HG03432 (cell line): Measurements from ENCODE around the gene DUSP23.
A peak's percentile ranks its signal among the peaks of the same experiment; 100 is the strongest.

Source experiments
- ATAC-seq: cut with Tn5 transposase; IDR thresholded peaks from one replicate; pipeline ENCODE4 v1.9.1; 2021; ENCODE audit warnings: mild to moderate bottlenecking, moderate library complexity; ENCODE audit not compliant: unreplicated experiment

Gene DUSP23

GRCh38 chr1:159827549-159827948 lies 46.8 kb downstream of the DUSP23 start:
- ATAC-seq: no peak

GRCh38 chr1:159828176-159828575 lies 47.4 kb downstream of the DUSP23 start:
- ATAC-seq: no peak

- ATAC-seq: no peak
Observed at GRCh38 chr1:159828581-159829272, 48.0 kb downstream of the DUSP23 start.

- ATAC-seq: peak; percentile 83
Observed at GRCh38 chr1:159829273-159829634, 48.5 kb downstream of the DUSP23 start.

GRCh38 chr1:159829822-159830465 lies 49.2 kb downstream of the DUSP23 start:
- no peak for ATAC-seq

GRCh38 chr1:159830722-159831121 lies 50.0 kb downstream of the DUSP23 start:
- no peak for ATAC-seq

GRCh38 chr1:159831412-159832141 lies 50.8 kb downstream of the DUSP23 start:
- ATAC-seq: no peak
